Effector CD4-positive, alpha-beta T cell (primary cell): ENCODE measurements around the gene USP17L5. TPM values are rescaled to one million over a fixed set of nuclear protein-coding genes. Genes with fewer than 3 reads are reported as not detected.
"Not testable (repeated sequence)": the region's sequence is repeated elsewhere in the genome, so short reads cannot be mapped to it uniquely, and the experiment has no call there.

Experiments used
- DNase-seq: peaks from one replicate; pipeline ENCODE4 v3.0.0-alpha.2; 2020
- total RNA-seq: gene quantifications from one replicate; lab custom pipeline; 2026; lab: John Stamatoyannopoulos, UW

USP17L5 gene
- total RNA-seq, result not detected

GRCh38 chr4:9339103-9339502, at the start of gene USP17L5:
TSS of gene USP17L5 (plus strand) at chr4:9339403. CDS start at chr4:9339403, 0 bp downstream.
- DNase-seq, result not testable (repeated sequence)

- not testable (repeated sequence) for DNase-seq
Observed at GRCh38 chr4:9324191-9324590, 15.0 kb upstream of the USP17L5 start.

DNA sequence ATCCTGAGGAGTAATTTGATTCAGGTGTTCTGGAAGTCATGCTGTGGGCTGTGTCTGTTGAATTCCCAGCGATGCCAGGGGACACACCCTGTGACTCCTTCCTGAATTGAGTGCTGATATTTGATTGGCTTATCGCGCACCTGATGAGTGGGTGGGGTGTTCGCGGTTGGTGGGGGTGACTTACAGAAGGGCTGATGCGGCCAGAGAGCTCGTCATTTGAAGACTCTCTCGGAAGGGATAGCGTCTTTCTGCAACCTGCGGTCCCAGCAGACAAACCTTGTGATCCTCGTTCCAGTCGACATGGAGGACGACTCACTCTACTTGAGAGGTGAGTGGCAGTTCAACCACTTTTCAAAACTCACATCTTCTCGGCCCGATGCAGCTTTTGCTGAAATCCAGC, 14.3 kb upstream of the USP17L5 start, which contains the start of gene USP17L24:
USP17L24 (plus strand) TSS at position 301 of the 400 bp plus-strand sequence; CDS start at position 301, 0 bp downstream.
- DNase-seq, result not testable (repeated sequence)

DNA sequence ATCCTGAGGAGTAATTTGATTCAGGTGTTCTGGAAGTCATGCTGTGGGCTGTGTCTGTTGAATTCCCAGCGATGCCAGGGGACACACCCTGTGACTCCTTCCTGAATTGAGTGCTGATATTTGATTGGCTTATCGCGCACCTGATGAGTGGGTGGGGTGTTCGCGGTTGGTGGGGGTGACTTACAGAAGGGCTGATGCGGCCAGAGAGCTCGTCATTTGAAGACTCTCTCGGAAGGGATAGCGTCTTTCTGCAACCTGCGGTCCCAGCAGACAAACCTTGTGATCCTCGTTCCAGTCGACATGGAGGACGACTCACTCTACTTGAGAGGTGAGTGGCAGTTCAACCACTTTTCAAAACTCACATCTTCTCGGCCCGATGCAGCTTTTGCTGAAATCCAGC, 9.6 kb upstream of the USP17L5 start, which contains the start of gene USP17L25:
USP17L25 (plus strand) TSS at position 301 of the 400 bp plus-strand sequence; CDS start at position 301, 0 bp downstream.
- not testable (repeated sequence) for DNase-seq

GRCh38 chr4:9334358-9334757, 4.8 kb upstream of the USP17L5 start, which contains the start of gene USP17L26:
TSS of gene USP17L26 (plus strand) at chr4:9334658. CDS start at chr4:9334658, 0 bp downstream.
- not testable (repeated sequence) for DNase-seq

- DNase-seq, result not testable (repeated sequence)
Observed at GRCh38 chr4:9343848-9344247, 4.6 kb downstream of the USP17L5 start, which contains the start of gene USP17L27. TSS of gene USP17L27 (plus strand) at chr4:9344148. CDS start at chr4:9344148, 0 bp downstream.

DNA sequence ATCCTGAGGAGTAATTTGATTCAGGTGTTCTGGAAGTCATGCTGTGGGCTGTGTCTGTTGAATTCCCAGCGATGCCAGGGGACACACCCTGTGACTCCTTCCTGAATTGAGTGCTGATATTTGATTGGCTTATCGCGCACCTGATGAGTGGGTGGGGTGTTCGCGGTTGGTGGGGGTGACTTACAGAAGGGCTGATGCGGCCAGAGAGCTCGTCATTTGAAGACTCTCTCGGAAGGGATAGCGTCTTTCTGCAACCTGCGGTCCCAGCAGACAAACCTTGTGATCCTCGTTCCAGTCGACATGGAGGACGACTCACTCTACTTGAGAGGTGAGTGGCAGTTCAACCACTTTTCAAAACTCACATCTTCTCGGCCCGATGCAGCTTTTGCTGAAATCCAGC, 9.4 kb downstream of the USP17L5 start, which contains the start of gene USP17L28:
USP17L28 (plus strand) TSS at position 301 of the 400 bp plus-strand sequence; CDS start at position 301, 0 bp downstream.
- not testable (repeated sequence) for DNase-seq

GRCh38 chr4:9350866-9351265, 11.7 kb downstream of the USP17L5 start:
- not testable (repeated sequence) for DNase-seq

DNA sequence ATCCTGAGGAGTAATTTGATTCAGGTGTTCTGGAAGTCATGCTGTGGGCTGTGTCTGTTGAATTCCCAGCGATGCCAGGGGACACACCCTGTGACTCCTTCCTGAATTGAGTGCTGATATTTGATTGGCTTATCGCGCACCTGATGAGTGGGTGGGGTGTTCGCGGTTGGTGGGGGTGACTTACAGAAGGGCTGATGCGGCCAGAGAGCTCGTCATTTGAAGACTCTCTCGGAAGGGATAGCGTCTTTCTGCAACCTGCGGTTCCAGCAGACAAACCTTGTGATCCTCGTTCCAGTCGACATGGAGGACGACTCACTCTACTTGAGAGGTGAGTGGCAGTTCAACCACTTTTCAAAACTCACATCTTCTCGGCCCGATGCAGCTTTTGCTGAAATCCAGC, 14.1 kb downstream of the USP17L5 start, which contains the start of gene USP17L29:
USP17L29 (plus strand) TSS at position 301 of the 400 bp plus-strand sequence; CDS start at position 301, 0 bp downstream.
- not testable (repeated sequence) for DNase-seq

GRCh38 chr4:9362829-9363228, 23.6 kb downstream of the USP17L5 start, which contains the start of gene USP17L30:
TSS of gene USP17L30 (plus strand) at chr4:9363129. CDS start at chr4:9363129, 0 bp downstream.
- DNase-seq, result not testable (repeated sequence)

GRCh38 chr4:9379881-9380280, 40.7 kb downstream of the USP17L5 start:
- DNase-seq, result not testable (repeated sequence)

DNA sequence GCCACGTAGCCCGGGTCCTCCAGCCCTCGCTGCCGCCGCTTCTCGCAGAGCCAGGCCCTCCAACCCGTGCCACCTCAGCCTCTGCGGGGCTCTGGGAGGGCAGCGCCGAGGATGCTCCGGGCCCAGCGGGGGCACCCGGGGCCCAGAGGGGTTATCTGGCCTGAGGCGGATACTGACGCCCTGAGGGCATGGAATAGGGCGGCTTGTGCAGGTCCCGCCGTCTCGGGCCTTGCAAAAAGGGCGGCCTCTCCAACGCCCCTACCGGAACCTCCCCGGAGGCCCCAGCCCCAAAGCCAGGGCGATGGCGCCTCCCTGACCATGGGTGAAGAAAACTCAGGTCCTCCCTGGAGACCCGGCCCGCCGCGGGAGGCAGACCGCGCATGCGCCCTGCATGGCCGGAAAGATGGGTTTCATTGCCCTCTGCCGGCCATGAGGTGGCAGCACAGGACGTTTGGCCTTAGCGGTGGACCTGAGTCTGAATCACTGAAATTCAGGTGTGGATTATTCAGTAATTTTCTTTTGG, 41.9 kb downstream of the USP17L5 start:
- DNase-seq, result peak; percentile 23

- DNase-seq, result no peak
Observed at GRCh38 chr4:9384126-9384525, 44.9 kb downstream of the USP17L5 start.

- DNase-seq, result not testable (repeated sequence)
Observed at GRCh38 chr4:9389001-9389400, 49.8 kb downstream of the USP17L5 start.
